NCI-H82 treated with DMSO at 0.1 percent for 48 hours (cell line): ENCODE measurements around the gene DAPK2.
"Not testable (repeated sequence)": the region's sequence is repeated elsewhere in the genome, so short reads cannot be mapped to it uniquely, and the experiment has no call there.

Experiments used
- DNase-seq: peaks from one replicate; lab custom pipeline; 2025; ENCODE audit not compliant: unreplicated experiment; lab: John Stamatoyannopoulos, UW

The DAPK2 gene

GRCh38 chr15:63977119-63977518 lies 69.2 kb downstream of the DAPK2 start:
- DNase-seq, result no peak

- no peak for DNase-seq
These were observed 72.3 kb downstream of the DAPK2 start for GRCh38 chr15:63974021-63974420.

- DNase-seq, result no peak
These were observed 72.9 kb downstream of the DAPK2 start for GRCh38 chr15:63973212-63974009.

GRCh38 chr15:63972801-63973200 lies 73.5 kb downstream of the DAPK2 start:
- no peak for DNase-seq

- no peak for DNase-seq
These were observed 74.4 kb downstream of the DAPK2 start for GRCh38 chr15:63971904-63972303.

GRCh38 chr15:63971427-63971805 lies 74.9 kb downstream of the DAPK2 start:
- DNase-seq, result no peak

- no peak for DNase-seq
These were observed 75.5 kb downstream of the DAPK2 start for GRCh38 chr15:63970621-63971426.

GRCh38 chr15:63969652-63970421 lies 76.4 kb downstream of the DAPK2 start:
- no peak for DNase-seq

GRCh38 chr15:63968700-63969099 lies 77.6 kb downstream of the DAPK2 start:
- DNase-seq, result no peak

GRCh38 chr15:63968122-63968524 lies 78.2 kb downstream of the DAPK2 start:
- no peak for DNase-seq

- DNase-seq, result no peak
These were observed 78.7 kb downstream of the DAPK2 start for GRCh38 chr15:63967616-63968015.

- DNase-seq, result not testable (repeated sequence)
These were observed 83.2 kb downstream of the DAPK2 start for GRCh38 chr15:63962947-63963721.

- DNase-seq, result no peak
These were observed 92.8 kb downstream of the DAPK2 start for GRCh38 chr15:63953524-63953923.

GRCh38 chr15:63950911-63951481 lies 95.3 kb downstream of the DAPK2 start:
- no peak for DNase-seq

- no peak for DNase-seq
These were observed 97.3 kb downstream of the DAPK2 start for GRCh38 chr15:63948971-63949370.

GRCh38 chr15:63948436-63948835 lies 97.8 kb downstream of the DAPK2 start:
- no peak for DNase-seq

- DNase-seq, result no peak
These were observed 99.1 kb downstream of the DAPK2 start for GRCh38 chr15:63947228-63947627.

GRCh38 chr15:63946524-63947065 lies 99.7 kb downstream of the DAPK2 start:
- DNase-seq, result no peak

GRCh38 chr15:63945838-63946298 lies 100.4 kb downstream of the DAPK2 start:
- no peak for DNase-seq
